BJ (cell line): ENCODE measurements around the gene COL6A2. TPM values are rescaled to one million over a fixed set of nuclear protein-coding genes. Genes with fewer than 3 reads are reported as not detected.
A peak's percentile ranks its signal among the peaks of the same experiment; 100 is the strongest.
"Not testable (repeated sequence)": the region's sequence is repeated elsewhere in the genome, so short reads cannot be mapped to it uniquely, and the experiment has no call there.

Experiments
- CTCF ChIA-PET: fragments of 350-600 bp; formaldehyde crosslinking; extraction: SDS; loops from one replicate; lab custom pipeline; 2021; ENCODE audit warnings: antibody characterized with exemption, inconsistent platforms; lab: Yijun Ruan, JAX
- POLR2A ChIA-PET: fragments of 300-600 bp; sonication (Branson Sonifier 250); formaldehyde crosslinking; extraction: SDS; loops from one replicate; lab custom pipeline; 2021; ENCODE audit warnings: antibody characterized with exemption; lab: Charles Lee
- DNase-seq: peaks from one replicate; pipeline ENCODE4 v3.0.0-alpha.2; 2011; ENCODE audit warnings: low read depth
- H3K27me3 ChIP-seq: 2 replicates; pipeline ENCODE4 v1.6.0; 2011; ENCODE audit warnings: low read length; ENCODE audit not compliant: control insufficient read depth, insufficient read depth
- H3K36me3 ChIP-seq: 2 replicates; pipeline ENCODE4 v1.5.1; 2011; ENCODE audit warnings: low read length; ENCODE audit not compliant: control insufficient read depth, insufficient read depth
- H3K4me3 ChIP-seq: 2 replicates; pipeline ENCODE4 v1.5.1; 2011; ENCODE audit warnings: low read depth, mild to moderate bottlenecking, control low read depth, low read length
- polyA plus RNA-seq: library from polyadenylated mRNA; depleted of rRNA; stranded (reverse); fragments of >200 nt; gene quantifications from 2 replicates; pipeline ENCODE4 v1.2.3, GENCODE V29; 2011
- TF ChIP-seq, protein P1 (sequence below): IDR thresholded peaks from 2 replicates; pipeline ENCODE4 v1.5.1; 2011; ENCODE audit warnings: low read depth, mild to moderate bottlenecking, control low read depth, inconsistent platforms, low read length, moderate library complexity; ENCODE audit not compliant: insufficient read depth

The COL6A2 gene
- polyA plus RNA-seq, 1 experiment: 665 TPM

DNA sequence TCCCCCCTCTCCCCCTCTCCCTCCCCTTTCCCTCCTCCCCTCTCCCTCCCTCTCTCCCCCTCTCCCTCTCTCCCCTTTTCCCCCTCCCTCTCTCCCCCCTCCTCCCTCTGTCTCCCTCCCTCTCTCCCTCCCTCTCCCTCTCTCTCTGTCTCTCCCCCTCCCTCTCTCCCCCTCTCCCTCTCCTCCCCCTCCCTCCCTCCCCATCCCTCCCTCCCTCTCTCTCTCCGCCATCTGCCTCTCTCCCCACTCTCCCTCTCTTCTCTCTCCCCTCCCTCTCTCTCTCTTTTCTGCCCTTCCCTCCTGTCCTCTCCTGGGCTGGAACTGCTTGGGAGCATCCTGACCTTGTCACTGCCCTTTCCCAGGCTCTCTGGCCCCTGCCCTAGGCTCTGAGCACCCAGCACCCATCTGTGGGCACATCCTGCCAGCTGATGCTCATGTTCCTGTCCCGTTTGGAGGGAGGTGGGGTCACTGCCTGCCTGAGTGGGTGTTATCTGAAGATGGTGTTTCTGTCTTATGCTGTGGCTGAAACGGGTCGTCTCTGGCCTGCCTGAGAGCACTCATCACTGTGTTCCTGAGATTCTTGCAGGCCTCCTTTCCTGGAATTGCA lies 46.7 kb downstream of the COL6A2 start:
- POLR2A ChIA-PET: no interaction called here
- peaks cover 2% of the 10 kb centered on the region; the same call in 1 of the 2 replicates for H3K27me3 ChIP-seq
- TF ChIP-seq, protein P1, sequence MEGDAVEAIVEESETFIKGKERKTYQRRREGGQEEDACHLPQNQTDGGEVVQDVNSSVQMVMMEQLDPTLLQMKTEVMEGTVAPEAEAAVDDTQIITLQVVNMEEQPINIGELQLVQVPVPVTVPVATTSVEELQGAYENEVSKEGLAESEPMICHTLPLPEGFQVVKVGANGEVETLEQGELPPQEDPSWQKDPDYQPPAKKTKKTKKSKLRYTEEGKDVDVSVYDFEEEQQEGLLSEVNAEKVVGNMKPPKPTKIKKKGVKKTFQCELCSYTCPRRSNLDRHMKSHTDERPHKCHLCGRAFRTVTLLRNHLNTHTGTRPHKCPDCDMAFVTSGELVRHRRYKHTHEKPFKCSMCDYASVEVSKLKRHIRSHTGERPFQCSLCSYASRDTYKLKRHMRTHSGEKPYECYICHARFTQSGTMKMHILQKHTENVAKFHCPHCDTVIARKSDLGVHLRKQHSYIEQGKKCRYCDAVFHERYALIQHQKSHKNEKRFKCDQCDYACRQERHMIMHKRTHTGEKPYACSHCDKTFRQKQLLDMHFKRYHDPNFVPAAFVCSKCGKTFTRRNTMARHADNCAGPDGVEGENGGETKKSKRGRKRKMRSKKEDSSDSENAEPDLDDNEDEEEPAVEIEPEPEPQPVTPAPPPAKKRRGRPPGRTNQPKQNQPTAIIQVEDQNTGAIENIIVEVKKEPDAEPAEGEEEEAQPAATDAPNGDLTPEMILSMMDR: no peak
- H3K36me3 ChIP-seq: no peaks in the 10 kb centered on the region
- CTCF ChIA-PET: interaction anchor here (1.0 to 4.7 kb wide), 9 partner anchors 8 to 181 kb away, joined by 3 to 64 read pairs (median 7); a partner anchor contains a TSS
- no peak overlapping the region for H3K4me3 ChIP-seq
- DNase-seq: no peak

DNA sequence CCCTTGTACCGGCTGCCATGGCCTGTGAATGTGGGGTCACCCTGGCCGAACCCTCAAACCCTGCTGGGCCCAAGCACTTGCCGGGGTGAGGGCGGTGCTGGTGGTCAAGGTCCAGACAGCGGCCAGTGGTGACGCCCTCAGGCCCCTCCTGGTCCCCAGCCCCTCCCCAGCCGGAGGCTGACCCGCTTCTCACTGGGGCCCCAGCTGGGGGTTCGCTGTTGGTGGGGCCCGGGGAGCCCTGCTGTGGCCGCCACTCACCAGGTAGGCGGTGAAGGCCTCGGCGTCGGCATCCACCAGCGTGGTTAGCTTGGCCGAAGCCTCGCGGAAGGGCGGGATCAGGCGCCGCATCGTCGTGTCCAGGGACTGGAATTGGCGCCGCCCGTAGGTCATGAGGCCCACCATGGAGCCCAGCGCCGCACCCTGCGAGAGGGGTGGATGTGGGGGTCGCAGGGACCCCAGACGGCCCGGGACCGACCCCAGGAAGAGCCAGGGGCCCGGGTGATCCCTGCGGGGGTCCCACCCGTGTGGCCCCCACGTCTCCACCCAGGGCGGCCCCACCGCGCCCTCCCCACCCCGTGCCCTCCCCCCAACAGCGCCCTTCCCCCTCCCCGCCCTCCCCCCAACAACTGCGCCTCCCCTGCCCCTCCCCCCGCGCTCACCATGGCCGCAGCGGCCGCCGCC lies 47.4 kb downstream of the COL6A2 start:
- ChIA-PET CTCF (interaction anchor here (4.7 kb wide), 1 partner anchor 174 kb away, joined by 64 read pairs; no protein-coding TSS in a partner anchor), POLR2A (no interaction called here)
- Histone ChIP-seq H3K4me3 (no peak overlapping the region), H3K36me3 (no peaks in the 10 kb centered on the region), H3K27me3 (0 out of 2 replicates have a peak, but pooled peaks cover under 1% of the 10 kb centered on the region)
- TF ChIP-seq, protein P1: no peak
- DNase-seq: no peak

DNA sequence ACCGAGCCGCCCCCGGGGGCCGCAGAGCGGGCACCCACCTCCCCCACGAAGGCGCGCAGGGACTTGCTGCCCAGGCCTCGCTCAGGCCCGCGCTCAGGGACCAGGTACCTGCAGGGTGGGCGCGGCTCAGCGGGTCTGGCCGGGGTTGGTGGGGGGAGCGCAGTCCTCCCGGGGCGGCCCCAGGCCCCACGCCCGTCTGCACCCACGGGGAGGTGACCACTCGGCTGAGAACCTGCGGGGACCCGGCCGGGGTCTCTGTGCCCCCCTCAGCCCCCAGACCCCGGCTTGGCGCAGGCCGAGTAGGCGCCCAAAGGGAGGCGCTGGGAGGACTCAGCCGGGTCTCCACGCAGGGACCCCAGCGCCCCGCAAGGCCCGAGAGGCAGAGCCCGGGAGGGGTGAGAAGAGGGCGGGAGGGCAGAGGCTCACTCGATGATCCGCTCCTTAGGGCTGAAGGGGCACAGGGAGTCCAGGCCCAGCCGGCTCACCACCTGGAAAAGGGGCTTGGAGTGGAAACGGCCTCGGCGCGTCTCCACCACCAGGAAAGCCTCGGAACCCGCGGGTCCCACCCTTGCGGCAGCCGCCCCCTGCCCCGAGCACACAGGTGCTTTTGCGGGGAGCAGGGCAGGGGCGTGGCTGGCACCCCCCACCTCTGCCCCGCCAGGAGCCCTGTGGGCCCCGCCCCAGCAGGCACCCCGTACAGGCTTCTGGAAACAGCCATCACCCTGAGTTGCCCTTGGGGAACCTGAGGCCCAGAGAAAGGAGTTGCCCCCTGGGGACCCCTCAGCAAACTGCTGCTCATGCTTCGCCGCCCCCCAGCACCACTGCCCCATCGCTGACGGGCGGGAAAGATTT lies 48.2 kb downstream of the COL6A2 start:
- no peak for DNase-seq
- Histone ChIP-seq H3K36me3 (no peaks in the 10 kb centered on the region), H3K27me3 (no peaks in the 10 kb centered on the region), H3K4me3 (no peak overlapping the region)
- CTCF ChIA-PET: interaction anchor here (0.9 kb wide), 1 partner anchor 29 kb away, joined by 3 read pairs; no protein-coding TSS in a partner anchor
- POLR2A ChIA-PET: no interaction called here
- TF ChIP-seq, protein P1: no peak

DNA sequence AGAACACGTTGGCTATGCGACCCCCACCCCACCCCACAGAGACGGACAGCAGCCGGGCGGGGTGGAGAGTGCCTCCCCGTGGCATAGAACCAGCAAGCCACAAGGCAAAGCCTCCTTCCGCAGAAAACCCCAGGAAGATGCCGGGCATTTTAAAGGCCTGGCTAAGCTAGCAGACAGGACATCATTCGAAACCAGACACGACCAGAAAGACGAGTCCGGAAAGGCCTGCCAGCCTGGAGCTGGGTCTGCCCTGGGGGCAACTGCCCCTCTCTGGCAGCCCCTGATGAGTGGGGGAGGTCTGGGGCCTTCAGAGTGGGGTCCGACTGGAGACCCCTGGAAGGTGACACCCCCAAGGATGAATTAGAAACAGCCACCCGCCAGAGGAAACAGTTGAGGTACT lies 48.9 kb downstream of the COL6A2 start:
- Histone ChIP-seq H3K27me3 (no peaks in the 10 kb centered on the region), H3K4me3 (no peak overlapping the region), H3K36me3 (no peaks in the 10 kb centered on the region)
- no peak for DNase-seq
- ChIA-PET CTCF (interaction anchor here (0.6 to 0.9 kb wide), 3 partner anchors 28 to 179 kb away, joined by 3 to 4 read pairs (median 3); a partner anchor contains a TSS), POLR2A (no interaction called here)
- TF ChIP-seq, protein P1: no peak

DNA sequence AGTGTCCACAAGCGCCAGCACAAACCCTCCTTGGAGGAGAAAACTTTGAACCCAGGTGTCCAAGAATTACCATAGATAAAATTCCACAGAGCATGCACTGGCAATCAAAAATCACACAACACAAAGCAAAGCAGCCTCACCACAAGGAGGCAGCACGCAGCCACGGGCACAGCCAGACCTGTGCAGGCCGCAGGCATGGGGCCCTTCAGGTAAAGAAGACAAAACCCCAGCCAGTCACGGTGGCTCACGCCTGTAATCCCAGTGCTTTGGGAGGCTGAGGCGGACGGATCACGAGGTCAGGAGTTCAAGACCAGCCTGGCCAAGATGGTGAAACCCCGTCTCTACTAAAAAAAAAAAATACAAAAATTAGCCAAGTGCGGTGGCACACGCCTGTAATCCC lies 49.5 kb downstream of the COL6A2 start:
- CTCF ChIA-PET: interaction anchor here (0.6 to 0.9 kb wide), 3 partner anchors 28 to 234 kb away, joined by 3 to 6 read pairs (median 4); a partner anchor contains a TSS
- POLR2A ChIA-PET: not testable (repeated sequence)

More for the DNA sequence above, 49.5 kb downstream of the COL6A2 start:
- TF ChIP-seq, protein P1: peak; percentile 66
- DNase-seq, H3K4me3 ChIP-seq, H3K27me3 ChIP-seq, H3K36me3 ChIP-seq: not testable (repeated sequence)
